Right lobe of liver (tissue), 6 donors: ENCODE data around the gene SPOCK1. TPM values are rescaled to one million over a fixed set of nuclear protein-coding genes. Genes with fewer than 3 reads are reported as not detected.

ENCODE experiments used
- ATAC-seq, 4 donors: fragments of 200-7000 bp; cut with Tn5 transposase; one replicate each; pipeline ENCODE4 v1.9.1; 2020; ENCODE audit warnings: mild to moderate bottlenecking in 4 of 4, moderate library complexity in 4 of 4
- DNase-seq, 3 donors: peaks; one replicate each; pipeline ENCODE4 v3.0.0-alpha.2; 2020
- H3K27ac ChIP-seq, 3 donors: fragments of 200-600 bp; one replicate each; pipeline ENCODE4 v1.8.0; 2022
- H3K27me3 ChIP-seq, 2 donors: fragments of 200-600 bp; one replicate each; pipeline ENCODE4 v1.8.0; 2022
- H3K36me3 ChIP-seq, 4 donors: fragments of 200-600 bp; sonication (generic) in 1 of 4; one replicate each; pipeline versions ENCODE4 v1.5.1 to v1.8.0; 2017 to 2022; ENCODE audit warnings: control low read depth in 1 of 4
- H3K4me1 ChIP-seq, 4 donors: fragments of 200-600 bp; sonication (generic) in 1 of 4; one replicate each; pipeline versions ENCODE4 v1.5.1 to v1.8.0; 2017 to 2022; ENCODE audit warnings: control low read depth in 1 of 4
- H3K4me3 ChIP-seq, 3 donors: fragments of 200-600 bp; one replicate each; pipeline ENCODE4 v1.8.0; 2022
- H3K9me3 ChIP-seq, 4 donors: fragments of 200-600 bp; sonication (generic) in 1 of 4; one replicate each; pipeline versions ENCODE4 v1.5.1 to v1.8.0; 2017 to 2022; ENCODE audit warnings: control low read depth in 1 of 4
- CTCF ChIP-seq, 4 donors: fragments of 200-600 bp in 3 of 4; fragments of 450-650 bp in 1 of 4; IDR thresholded peaks; one replicate each; pipeline versions ENCODE4 v1.5.1 to v1.8.0; 2016 to 2022; ENCODE audit warnings: antibody characterized with exemption in 4 of 4, mild to moderate bottlenecking in 2 of 4
- POLR2A ChIP-seq: fragments of 450-650 bp; IDR thresholded peaks from one replicate; pipeline ENCODE4 v1.6.1; 2017; ENCODE audit warnings: antibody characterized with exemption, mild to moderate bottlenecking
- WGBS: methylation state at CpG from one replicate; pipeline ENCODE4 v1.1.6; 2018; ENCODE audit warnings: low coverage, low lambda C conversion rate; ENCODE audit not compliant: insufficient coverage; ENCODE audit errors: missing lambda C conversion rate; 5-methylcytosine and 5-hydroxymethylcytosine counted together
- intact Hi-C, 2 donors: fragments of 100-400 bp; cut with DNase I; formaldehyde crosslinking; loops; one replicate each; pipeline versions ENCODE4 v1.11.2 to v1.14.1; 2022
- total RNA-seq, 6 experiments: library from RNA; depleted of rRNA in 2 of 6; stranded (reverse); fragments of >200 nt in 2 of 6; fragmentation: NEBNext Ultra II Directional in 3 of 6; extraction: Animal tissue kit (Norgen Biotek cat#: 25700) in 3 of 6; gene quantifications; one replicate each; pipeline versions ENCODE4 v1.1.0 to v1.2.4, GENCODE V29; 2016 to 2023
- donor health status: DM: no; HTN: yes; CAD: no.
- donor health status: DM: no; HTN: no; CAD: no.
- donor health status: DM: no; HTN: no; CAD: no.
- donor health status: DM: no; HTN: yes; CAD: no.
- donor health status: DM: no; HTN: yes; CAD: no.

SPOCK1 gene
- total RNA-seq, 6 experiments from 2014 or later: 0.06 to 0.86 (median 0.15) TPM; not detected in 1

- no peak for ATAC-seq
- H3K27ac ChIP-seq: no peak overlapping the region
- TF ChIP-seq CTCF (IDR thresholded peaks at IDR 0.05) (no peak), POLR2A (no peak)
- whole genome bisulfite sequencing: 65% methylated on average over 2 of the region's 2 CpGs
- no peaks in the 10 kb centered on the region for H3K9me3 ChIP-seq
- H3K27me3 ChIP-seq: no peaks in the 10 kb centered on the region
- H3K4me3 ChIP-seq: no peak overlapping the region
- no peaks in the 10 kb centered on the region for H3K4me1 ChIP-seq
- intact Hi-C loops: no loop called here
- DNase-seq: no peak
- no peaks in the 10 kb centered on the region for H3K36me3 ChIP-seq
Measured at GRCh38 chr5:137486707-137487106, 12.4 kb downstream of the SPOCK1 start.

GRCh38 chr5:137481596-137481995 is 17.5 kb downstream of the SPOCK1 start:
- Histone ChIP-seq H3K36me3 (no peaks in the 10 kb centered on the region), H3K9me3 (no peaks in the 10 kb centered on the region), H3K27me3 (no peaks in the 10 kb centered on the region), H3K4me3 (no peak overlapping the region), H3K27ac (no peak overlapping the region), H3K4me1 (no peaks in the 10 kb centered on the region)
- ATAC-seq: no peak
- intact Hi-C loops: no loop called here
- TF ChIP-seq CTCF (IDR thresholded peaks at IDR 0.05) (no peak), POLR2A (no peak)
- WGBS: 43% methylated on average over 4 of the region's 4 CpGs
- no peak for DNase-seq

- Histone ChIP-seq H3K9me3 (no peaks in the 10 kb centered on the region), H3K4me1 (no peaks in the 10 kb centered on the region), H3K36me3 (no peaks in the 10 kb centered on the region), H3K27ac (no peak overlapping the region), H3K27me3 (no peaks in the 10 kb centered on the region), H3K4me3 (no peak overlapping the region)
- ATAC-seq: no peak
- intact Hi-C loops: no loop called here
- 54% methylated on average over 3 of the region's 3 CpGs for WGBS
- DNase-seq: no peak
- TF ChIP-seq CTCF (IDR thresholded peaks at IDR 0.05) (no peak), POLR2A (no peak)
Measured at GRCh38 chr5:137478043-137478442, 21.1 kb downstream of the SPOCK1 start.

GRCh38 chr5:137470921-137471220 is 28.3 kb downstream of the SPOCK1 start:
- no peaks in the 10 kb centered on the region for H3K27me3 ChIP-seq
- intact Hi-C loops: no loop called here
- H3K4me3 ChIP-seq: no peak overlapping the region
- no peaks in the 10 kb centered on the region for H3K9me3 ChIP-seq
- H3K36me3 ChIP-seq: no peaks in the 10 kb centered on the region
- DNase-seq (no peak), ATAC-seq (no peak)
- H3K4me1 ChIP-seq: no peaks in the 10 kb centered on the region
- no peak for TF ChIP-seq CTCF (IDR thresholded peaks at IDR 0.05)
- TF ChIP-seq POLR2A: no peak
- WGBS: 33% methylated on average over 1 of the region's 4 CpGs
- no peak overlapping the region for H3K27ac ChIP-seq
